Body of pancreas (tissue), 2 donors: ENCODE data around the gene FAM170B. TPM values are rescaled to one million over a fixed set of nuclear protein-coding genes. Genes with fewer than 3 reads are reported as not detected.

Experiments
- total RNA-seq, 2 donors: library from RNA; depleted of rRNA; stranded (reverse); fragments of >200 nt; gene quantifications; one replicate each; pipeline ENCODE4 v1.1.0, GENCODE V29; 2016

The FAM170B gene
- total RNA-seq, 2 donors from 2014 or later = not detected

Other genes with a start within 250 kb of the FAM170B start
- gene LRRC18, start 194.2 kb downstream of the FAM170B start, total RNA-seq = not detected
- 1 to 10 TPM; 3.4 to 5.6 TPM for gene VSTM4, start 18.5 kb downstream of the FAM170B start, total RNA-seq
- gene TMEM273, start 54.4 kb upstream of the FAM170B start, total RNA-seq = 1 to 10 TPM; 4.3 to 9.3 TPM
- under 1 TPM; 0.26 to 0.99 TPM for gene C10orf71, start 165.1 kb upstream of the FAM170B start, total RNA-seq